Measurements from ENCODE around the gene PROS1. TPM values are rescaled to one million over a fixed set of nuclear protein-coding genes. Genes with fewer than 3 reads are reported as not detected.

PROS1 gene
- total RNA-seq, 2 donors from 2014 or later = 77.7 to 94.0 TPM

GRCh38 chr3:93936549-93936948, 37.1 kb downstream of the PROS1 start:
- H3K4me3 ChIP-seq = no peak overlapping the region
- no peak for DNase-seq (ENCODE audit: low spot score)
- no peaks in the 10 kb centered on the region for H3K27me3 ChIP-seq
- no peaks in the 10 kb centered on the region for H3K36me3 ChIP-seq
- no peaks in the 10 kb centered on the region for H3K9me3 ChIP-seq
- no peak overlapping the region for H3K27ac ChIP-seq
- H3K4me1 ChIP-seq = no peaks in the 10 kb centered on the region
- no peak for TF ChIP-seq CTCF (IDR thresholded peaks at IDR 0.05)

- H3K9me3 ChIP-seq = no peaks in the 10 kb centered on the region
- no peaks in the 10 kb centered on the region for H3K4me1 ChIP-seq
Measured at GRCh38 chr3:93934366-93935046, 39.2 kb downstream of the PROS1 start.

GRCh38 chr3:93931597-93932229, 42.0 kb downstream of the PROS1 start:
- no peak overlapping the region for H3K27ac ChIP-seq
- no peaks in the 10 kb centered on the region for H3K36me3 ChIP-seq
- DNase-seq (ENCODE audit: low spot score) = no peak
- no peaks in the 10 kb centered on the region for H3K27me3 ChIP-seq
- H3K9me3 ChIP-seq = no peaks in the 10 kb centered on the region
- H3K4me1 ChIP-seq = no peaks in the 10 kb centered on the region
- TF ChIP-seq CTCF (IDR thresholded peaks at IDR 0.05) = no peak
- no peak overlapping the region for H3K4me3 ChIP-seq

More at GRCh38 chr3:93934366-93935046, 39.2 kb downstream of the PROS1 start:
- Histone ChIP-seq H3K36me3 (no peaks in the 10 kb centered on the region), H3K27me3 (no peaks in the 10 kb centered on the region), H3K27ac (no peak overlapping the region), H3K4me3 (no peak overlapping the region)
- no peak for DNase-seq (ENCODE audit: low spot score)
- TF ChIP-seq CTCF (IDR thresholded peaks at IDR 0.05) = no peak

GRCh38 chr3:93930041-93930440, 43.7 kb downstream of the PROS1 start:
- H3K9me3 ChIP-seq = no peaks in the 10 kb centered on the region
- H3K4me1 ChIP-seq = no peaks in the 10 kb centered on the region
- H3K36me3 ChIP-seq = no peaks in the 10 kb centered on the region
- no peak for TF ChIP-seq CTCF (IDR thresholded peaks at IDR 0.05)
- H3K27me3 ChIP-seq = no peaks in the 10 kb centered on the region
- DNase-seq (ENCODE audit: low spot score) = no peak
- no peak overlapping the region for H3K4me3 ChIP-seq
- no peak overlapping the region for H3K27ac ChIP-seq

- no peak for DNase-seq (ENCODE audit: low spot score)
- no peak overlapping the region for H3K27ac ChIP-seq
- TF ChIP-seq CTCF (IDR thresholded peaks at IDR 0.05) = no peak
- no peaks in the 10 kb centered on the region for H3K9me3 ChIP-seq
- no peaks in the 10 kb centered on the region for H3K4me1 ChIP-seq
- no peaks in the 10 kb centered on the region for H3K27me3 ChIP-seq
- no peak overlapping the region for H3K4me3 ChIP-seq
- no peaks in the 10 kb centered on the region for H3K36me3 ChIP-seq
Measured at GRCh38 chr3:93926789-93927188, 46.9 kb downstream of the PROS1 start.

Data from right atrium auricular region (tissue), 2 donors.